B cell (primary cell): ENCODE results near the gene MLLT10. TPM values are rescaled to one million over a fixed set of nuclear protein-coding genes. Genes with fewer than 3 reads are reported as not detected.
A peak's percentile ranks its signal among the peaks of the same experiment; 100 is the strongest.

Source experiments
- ATAC-seq: fragments of 200-7000 bp; cut with Tn5 transposase; one replicate; pipeline ENCODE4 v1.10.0; 2021; ENCODE audit warnings: low read depth, mild to moderate bottlenecking, moderate number of reproducible peaks, moderate library complexity
- CTCF ChIA-PET: fragments of 350-600 bp; sonication (Branson Sonifier 250); formaldehyde crosslinking; loops from one replicate; lab custom pipeline; 2021; ENCODE audit warnings: antibody characterized with exemption, inconsistent platforms; lab: Charles Lee
- POLR2A ChIA-PET: fragments of 350-600 bp; sonication (Branson Sonifier 250); formaldehyde crosslinking; loops from one replicate; lab custom pipeline; 2021; ENCODE audit warnings: antibody characterized with exemption; lab: Charles Lee
- DNase-seq: peaks from one replicate; pipeline ENCODE4 v3.0.0; 2013
- H2AFZ ChIP-seq: 2 replicates; pipeline ENCODE4 v1.6.1; 2012; ENCODE audit warnings: mild to moderate bottlenecking, low read depth, low read length; ENCODE audit not compliant: insufficient read depth, poor library complexity, severe bottlenecking
- H3K27ac ChIP-seq, 2 donors: 1 replicate in 1 of 2; 2 replicates in 1 of 2; pipeline ENCODE4 v1.5.1; 2012 to 2013; ENCODE audit warnings: low read length in 2 of 2, mild to moderate bottlenecking in 2 of 2, moderate library complexity in 1 of 2
- H3K27me3 ChIP-seq, 4 experiments: fragments of 200-600 bp in 1 of 4; sonication (generic) in 1 of 4; replicated peaks in 1 of 4; 1 replicate in 2 of 4; 2 replicates in 2 of 4; pipeline versions ENCODE4 v1.6.1 to v1.7.0; 2013 to 2016; ENCODE audit warnings: low read length in 3 of 4, mild to moderate bottlenecking in 2 of 4, mixed read lengths in 1 of 4, moderate library complexity in 1 of 4; ENCODE audit not compliant: insufficient read depth in 4 of 4, control insufficient read depth in 3 of 4; ENCODE audit errors: control extremely low read depth in 1 of 4
- H3K36me3 ChIP-seq, 2 experiments: replicated peaks in 1 of 2; 1 replicate in 1 of 2; 2 replicates in 1 of 2; pipeline versions ENCODE4 v1.6.1 to v1.7.1; 2013; ENCODE audit warnings: low read length in 1 of 2; ENCODE audit not compliant: insufficient read depth in 2 of 2, control insufficient read depth in 1 of 2; ENCODE audit errors: control extremely low read depth in 1 of 2, extremely low read depth in 1 of 2
- H3K4me1 ChIP-seq, 2 donors: fragments of 200-600 bp in 1 of 2; sonication (generic) in 1 of 2; 1 replicate in 1 of 2; 2 replicates in 1 of 2; pipeline versions ENCODE4 v1.5.1 to v1.6.1; 2013 to 2017; ENCODE audit warnings: low read length in 2 of 2; ENCODE audit not compliant: control insufficient read depth in 2 of 2, insufficient read depth in 2 of 2
- H3K4me2 ChIP-seq: replicated peaks from 2 replicates; pipeline ENCODE3; 2012; ENCODE audit warnings: mild to moderate bottlenecking, low read depth, low read length; ENCODE audit not compliant: poor library complexity, severe bottlenecking
- H3K4me3 ChIP-seq, 5 experiments: fragments of 200-600 bp in 1 of 5; sonication (generic) in 1 of 5; 1 replicate in 3 of 5; 2 replicates in 2 of 5; pipeline versions ENCODE4 v1.5.1 to v1.7.0; 2011 to 2016; ENCODE audit warnings: low read length in 4 of 5, mild to moderate bottlenecking in 4 of 5, low read depth in 2 of 5, control low read depth in 1 of 5, moderate library complexity in 1 of 5; ENCODE audit not compliant: insufficient read depth in 1 of 5; ENCODE audit errors: control extremely low read depth in 1 of 5, extremely low read depth in 1 of 5
- H3K79me2 ChIP-seq: fragments of 200-600 bp; sonication (generic); one replicate; pipeline ENCODE4 v1.6.0; 2016; ENCODE audit warnings: low read length; ENCODE audit not compliant: control insufficient read depth, insufficient read depth
- H3K9ac ChIP-seq: fragments of 200-600 bp; sonication (generic); 2 replicates; pipeline ENCODE4 v1.6.1; 2017; ENCODE audit warnings: mild to moderate bottlenecking, low read length, moderate library complexity
- H3K9me3 ChIP-seq, 3 donors: one replicate each; pipeline versions ENCODE4 v1.6.1 to v1.7.1; 2013; ENCODE audit warnings: low read length in 2 of 3; ENCODE audit not compliant: control insufficient read depth in 2 of 3, insufficient read depth in 1 of 3; ENCODE audit errors: control extremely low read depth in 1 of 3
- H4K20me1 ChIP-seq: 2 replicates; pipeline ENCODE4 v1.6.0; 2012; ENCODE audit warnings: mild to moderate bottlenecking, low read length; ENCODE audit not compliant: insufficient read depth, control insufficient read depth, poor library complexity, severe bottlenecking
- H3K27ac Mint-ChIP-seq: one replicate; pipeline ENCODE4 v1.8.0; 2021; ENCODE audit warnings: mixed read lengths
- H3K27me3 Mint-ChIP-seq: one replicate; pipeline ENCODE4 v1.8.0; 2021; ENCODE audit warnings: mixed read lengths
- H3K4me1 Mint-ChIP-seq: one replicate; pipeline ENCODE4 v1.8.0; 2021; ENCODE audit warnings: mixed read lengths
- H3K4me3 Mint-ChIP-seq: one replicate; pipeline ENCODE4 v1.8.0; 2021; ENCODE audit warnings: mixed read lengths
- H3K9me3 Mint-ChIP-seq: one replicate; pipeline ENCODE4 v1.8.0; 2022; ENCODE audit warnings: mixed read lengths; ENCODE audit not compliant: insufficient read depth
- CTCF ChIP-seq: fragments of 200-600 bp; IDR thresholded peaks from one replicate; pipeline ENCODE4 v1.8.0; 2022; ENCODE audit warnings: antibody characterized with exemption, mild to moderate bottlenecking
- EZH2 ChIP-seq: IDR thresholded peaks from 2 replicates; pipeline ENCODE4 v1.6.1; 2012; ENCODE audit warnings: borderline replicate concordance, low read depth, mild to moderate bottlenecking, moderate library complexity, low read length; ENCODE audit not compliant: insufficient read depth, poor library complexity, severe bottlenecking
- WGBS: methylation state at CpG from one replicate; pipeline ENCODE4 v1.1.5; 2013; ENCODE audit warnings: missing lambda C conversion rate; ENCODE audit not compliant: insufficient coverage; 5-methylcytosine and 5-hydroxymethylcytosine counted together
- intact Hi-C: fragments of 100-400 bp; cut with micrococcal nuclease; formaldehyde crosslinking; loops from one replicate; pipeline ENCODE4 v1.10.0; 2022
- polyA plus RNA-seq: library from polyadenylated mRNA; depleted of rRNA; stranded (reverse); fragments of >200 nt; gene quantifications from 2 replicates; pipeline ENCODE4 v1.2.3, GENCODE V29; 2012
- total RNA-seq, 2 donors: library from RNA; stranded (reverse); fragments of 120-200 nt in 1 of 2; gene quantifications; 1 replicate in 1 of 2; 2 replicates in 1 of 2; pipeline versions ENCODE4 v1.2.3 to v1.2.4, GENCODE V29; 2013 to 2022

The MLLT10 gene
- total and polyA plus RNA-seq, 2 donors (not counting 1 experiment from before 2014, with no cell fraction given): 21.7 to 70.5 TPM

GRCh38 chr10:21526860-21527597 lies 7.0 kb upstream of the MLLT10 start:
- peak overlapping the region; percentile 89 for H3K4me3 Mint-ChIP-seq
- Histone ChIP-seq H3K36me3 (no peaks in the 10 kb centered on the region), H3K4me2 (peak overlapping the region; percentile 86), H3K27ac (peak overlapping the region in 1 of 2 donors; percentile 52), H3K4me1 (peaks cover 24 to 32% of the 10 kb centered on the region in 2 donors), H3K79me2 (no peaks in the 10 kb centered on the region), H3K9me3 (peaks cover 0 to 6% (median 0%) of the 10 kb centered on the region in 3 donors), H4K20me1 (peaks cover 5% of the 10 kb centered on the region), H2AFZ (peak overlapping the region; percentile 80), H3K9ac (peak overlapping the region; percentile 69), H3K4me3 (peak overlapping the region; percentile 60 to 73 (median 64)), H3K27me3 (peaks cover 0 to 42% (median 36%) of the 10 kb centered on the region in 4 experiments)
- intact Hi-C loops: loop anchor here (1.0 kb wide), 1 partner anchor 9 kb away; no protein-coding TSS in a partner anchor
- peak; percentile 69 for DNase-seq
- peak; percentile 39 for ATAC-seq
- H3K27ac Mint-ChIP-seq: peak overlapping the region; percentile 90
- ChIA-PET POLR2A (interaction anchor here (0.6 to 1.5 kb wide), 5 partner anchors 9 to 1850 kb away, joined by 3 to 10 read pairs (median 5); partner anchors contain the start of gene COMMD3), CTCF (no interaction called here)
- H3K9me3 Mint-ChIP-seq: no peaks in the 10 kb centered on the region
- TF ChIP-seq CTCF (no peak), EZH2 (no peak)
- H3K4me1 Mint-ChIP-seq: peaks cover 25% of the 10 kb centered on the region
- peaks cover 45% of the 10 kb centered on the region for H3K27me3 Mint-ChIP-seq
- WGBS: under 1% methylated on average over 64 of the region's 68 CpGs
